ENCODE data around the gene COL11A2. TPM values are rescaled to one million over a fixed set of nuclear protein-coding genes. Genes with fewer than 3 reads are reported as not detected.

COL11A2 gene
- total RNA-seq, 1 experiment from 2014 or later, result 7.6 TPM

DNA sequence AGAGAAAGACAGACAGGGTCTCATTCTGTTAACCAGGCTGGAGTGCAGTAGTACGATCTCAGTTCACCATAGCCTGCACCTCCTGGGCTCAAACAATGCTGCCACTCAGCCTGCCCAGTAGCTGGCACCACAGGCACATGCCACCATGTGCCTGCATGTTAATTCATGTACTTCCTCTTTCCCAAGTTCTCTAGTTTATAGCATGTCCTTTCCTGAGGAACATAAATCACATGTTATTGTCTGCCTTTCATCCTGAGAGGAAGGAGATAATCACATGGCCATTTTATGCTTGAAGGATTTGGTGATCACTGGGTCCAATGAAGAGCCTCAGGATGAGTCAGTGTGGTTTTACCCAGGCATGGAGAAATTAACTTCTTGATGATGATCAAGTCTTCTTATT is 47.9 kb downstream of the COL11A2 start:
- no TSS peak for BruUV-seq (replicated peaks)
- DNase-seq (ENCODE audit: low read depth, low spot score), result no peak
- ChIA-PET RAD21 (ENCODE audit: low non-redundant PET in 1 of 2, low total read pairs in 2 of 2, uncharacterized antibody in 2 of 2, unreplicated experiment in 2 of 2) (no interaction called here), POLR2A (interaction anchor here (0.6 kb wide), 1 partner anchor 131 kb away, joined by 3 read pairs; no protein-coding TSS in a partner anchor), CTCF (interaction anchor here (0.6 to 2.0 kb wide), 2 partner anchors 18 to 145 kb away, joined by 5 to 8 read pairs; partner anchors contain the start of gene WDR46)
- Histone ChIP-seq H3K9me2 (ENCODE audit: insufficient read depth) (no peaks in the 10 kb centered on the region), H2AFZ (ENCODE audit: low read depth, low read length, poor library complexity, severe bottlenecking) (no peak overlapping the region), H3K27ac (ENCODE audit: low read depth, low read length) (no peak overlapping the region), H4K20me1 (ENCODE audit: insufficient read depth) (no peaks in the 10 kb centered on the region), H3K9me3 (ENCODE audit: control insufficient read depth in 1 of 2, insufficient read depth in 1 of 2, low read depth in 1 of 2, low read length in 2 of 2) (no peaks in the 10 kb centered on the region), H3K4me2 (ENCODE audit: low read length) (no peak overlapping the region), H3K4me1 (ENCODE audit: control insufficient read depth in 1 of 2, insufficient read depth in 2 of 2, low read length in 2 of 2) (0 out of 4 replicates have a peak, but pooled peaks cover 0 to 6% of the 10 kb centered on the region in 2 experiments), H3K4me3 (replicated peaks in 1 of 2; ENCODE audit: low read depth in 1 of 2, low read length in 2 of 2) (no peak overlapping the region), H3K27me3 (ENCODE audit: insufficient read depth, low read length) (no peaks in the 10 kb centered on the region), H3K36me3 (ENCODE audit: control insufficient read depth in 1 of 2, insufficient read depth in 2 of 2, low read length in 2 of 2) (no peaks in the 10 kb centered on the region), H3K9ac (ENCODE audit: low read length) (no peak overlapping the region), H3K79me2 (ENCODE audit: insufficient read depth, low read length) (no peaks in the 10 kb centered on the region)
- intact Hi-C loops (cut with micrococcal nuclease), result no loop called here
- no peak for TF ChIP-seq RAD21 (IDR thresholded peaks at IDR 0.05; ENCODE audit: low read depth)
- TF ChIP-seq FOSL1 (IDR thresholded peaks at IDR 0.05; ENCODE audit: low read depth), result no peak
- TF ChIP-seq, protein P1, sequence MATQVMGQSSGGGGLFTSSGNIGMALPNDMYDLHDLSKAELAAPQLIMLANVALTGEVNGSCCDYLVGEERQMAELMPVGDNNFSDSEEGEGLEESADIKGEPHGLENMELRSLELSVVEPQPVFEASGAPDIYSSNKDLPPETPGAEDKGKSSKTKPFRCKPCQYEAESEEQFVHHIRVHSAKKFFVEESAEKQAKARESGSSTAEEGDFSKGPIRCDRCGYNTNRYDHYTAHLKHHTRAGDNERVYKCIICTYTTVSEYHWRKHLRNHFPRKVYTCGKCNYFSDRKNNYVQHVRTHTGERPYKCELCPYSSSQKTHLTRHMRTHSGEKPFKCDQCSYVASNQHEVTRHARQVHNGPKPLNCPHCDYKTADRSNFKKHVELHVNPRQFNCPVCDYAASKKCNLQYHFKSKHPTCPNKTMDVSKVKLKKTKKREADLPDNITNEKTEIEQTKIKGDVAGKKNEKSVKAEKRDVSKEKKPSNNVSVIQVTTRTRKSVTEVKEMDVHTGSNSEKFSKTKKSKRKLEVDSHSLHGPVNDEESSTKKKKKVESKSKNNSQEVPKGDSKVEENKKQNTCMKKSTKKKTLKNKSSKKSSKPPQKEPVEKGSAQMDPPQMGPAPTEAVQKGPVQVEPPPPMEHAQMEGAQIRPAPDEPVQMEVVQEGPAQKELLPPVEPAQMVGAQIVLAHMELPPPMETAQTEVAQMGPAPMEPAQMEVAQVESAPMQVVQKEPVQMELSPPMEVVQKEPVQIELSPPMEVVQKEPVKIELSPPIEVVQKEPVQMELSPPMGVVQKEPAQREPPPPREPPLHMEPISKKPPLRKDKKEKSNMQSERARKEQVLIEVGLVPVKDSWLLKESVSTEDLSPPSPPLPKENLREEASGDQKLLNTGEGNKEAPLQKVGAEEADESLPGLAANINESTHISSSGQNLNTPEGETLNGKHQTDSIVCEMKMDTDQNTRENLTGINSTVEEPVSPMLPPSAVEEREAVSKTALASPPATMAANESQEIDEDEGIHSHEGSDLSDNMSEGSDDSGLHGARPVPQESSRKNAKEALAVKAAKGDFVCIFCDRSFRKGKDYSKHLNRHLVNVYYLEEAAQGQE (IDR thresholded peaks at IDR 0.05; ENCODE audit: low read depth), result no peak
- no peak for TF ChIP-seq POLR2A (IDR thresholded peaks at IDR 0.05; ENCODE audit: borderline replicate concordance, extremely low read depth, insufficient read depth, insufficient read length)
- TF ChIP-seq YY1 (IDR thresholded peaks at IDR 0.05; ENCODE audit: extremely low read depth, insufficient replicate concordance, low read depth, low read length), result no peak
- no peak for TF ChIP-seq CBX3 (IDR thresholded peaks at IDR 0.05; ENCODE audit: low read depth)
- TF ChIP-seq, protein P2, sequence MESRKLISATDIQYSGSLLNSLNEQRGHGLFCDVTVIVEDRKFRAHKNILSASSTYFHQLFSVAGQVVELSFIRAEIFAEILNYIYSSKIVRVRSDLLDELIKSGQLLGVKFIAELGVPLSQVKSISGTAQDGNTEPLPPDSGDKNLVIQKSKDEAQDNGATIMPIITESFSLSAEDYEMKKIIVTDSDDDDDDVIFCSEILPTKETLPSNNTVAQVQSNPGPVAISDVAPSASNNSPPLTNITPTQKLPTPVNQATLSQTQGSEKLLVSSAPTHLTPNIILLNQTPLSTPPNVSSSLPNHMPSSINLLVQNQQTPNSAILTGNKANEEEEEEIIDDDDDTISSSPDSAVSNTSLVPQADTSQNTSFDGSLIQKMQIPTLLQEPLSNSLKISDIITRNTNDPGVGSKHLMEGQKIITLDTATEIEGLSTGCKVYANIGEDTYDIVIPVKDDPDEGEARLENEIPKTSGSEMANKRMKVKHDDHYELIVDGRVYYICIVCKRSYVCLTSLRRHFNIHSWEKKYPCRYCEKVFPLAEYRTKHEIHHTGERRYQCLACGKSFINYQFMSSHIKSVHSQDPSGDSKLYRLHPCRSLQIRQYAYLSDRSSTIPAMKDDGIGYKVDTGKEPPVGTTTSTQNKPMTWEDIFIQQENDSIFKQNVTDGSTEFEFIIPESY (IDR thresholded peaks at IDR 0.05; ENCODE audit: extremely low read depth, insufficient replicate concordance, low read length), result no peak
- TF ChIP-seq EZH2phosphoT487 (IDR thresholded peaks at IDR 0.05; ENCODE audit: borderline replicate concordance), result no peak
- no peak for TF ChIP-seq EZH2 (IDR thresholded peaks at IDR 0.05)
- TF ChIP-seq JUND (IDR thresholded peaks at IDR 0.05), result no peak
- no peak for TF ChIP-seq TCF7L2 (IDR thresholded peaks at IDR 0.05; ENCODE audit: borderline replicate concordance, extremely low read depth, insufficient read depth, insufficient read length)
- peak; percentile 30; the same call in 1 of the 2 replicates for ATAC-seq
